ENCODE results near the gene NTNG1. TPM values are rescaled to one million over a fixed set of nuclear protein-coding genes. Genes with fewer than 3 reads are reported as not detected.
A peak's percentile ranks its signal among the peaks of the same experiment; 100 is the strongest.
"Not testable (repeated sequence)": the region's sequence is repeated elsewhere in the genome, so short reads cannot be mapped to it uniquely, and the experiment has no call there.

NTNG1 gene
- total RNA-seq, 1 donor from 2014 or later: not detected

GRCh38 chr1:107196973-107197562 is 56.2 kb downstream of the NTNG1 start:
- DNase-seq (ENCODE audit: low read depth in 2 of 2): peak in 1 of 2 donors; percentile 11

GRCh38 chr1:107198561-107198960 is 57.7 kb downstream of the NTNG1 start:
- DNase-seq (ENCODE audit: low read depth in 2 of 2): no peak

GRCh38 chr1:107200631-107201030 is 59.8 kb downstream of the NTNG1 start:
- no peak for DNase-seq (ENCODE audit: low read depth in 2 of 2)

GRCh38 chr1:107202007-107202406 is 61.2 kb downstream of the NTNG1 start:
- DNase-seq (ENCODE audit: low read depth in 2 of 2): no peak

GRCh38 chr1:107213225-107213624 is 72.4 kb downstream of the NTNG1 start:
- DNase-seq (ENCODE audit: low read depth in 2 of 2): no peak

GRCh38 chr1:107220036-107220435 is 79.2 kb downstream of the NTNG1 start:
- no peak for DNase-seq (ENCODE audit: low read depth in 2 of 2)

GRCh38 chr1:107225706-107226105 is 84.9 kb downstream of the NTNG1 start:
- DNase-seq (ENCODE audit: low read depth in 2 of 2): no peak

- DNase-seq (ENCODE audit: low read depth in 2 of 2): no peak
These were observed 88.0 kb downstream of the NTNG1 start for GRCh38 chr1:107228704-107229371.

- DNase-seq (ENCODE audit: low read depth in 2 of 2): no peak
These were observed 88.9 kb downstream of the NTNG1 start for GRCh38 chr1:107229711-107230110.

- DNase-seq (ENCODE audit: low read depth in 2 of 2): no peak
These were observed 89.3 kb downstream of the NTNG1 start for GRCh38 chr1:107230121-107230520.

GRCh38 chr1:107231291-107231690 is 90.5 kb downstream of the NTNG1 start:
- DNase-seq (ENCODE audit: low read depth in 2 of 2): no peak

GRCh38 chr1:107232426-107232825 is 91.6 kb downstream of the NTNG1 start:
- no peak for DNase-seq (ENCODE audit: low read depth in 2 of 2)

GRCh38 chr1:107236760-107237159 is 95.9 kb downstream of the NTNG1 start:
- DNase-seq (ENCODE audit: low read depth in 2 of 2): not testable (repeated sequence)

GRCh38 chr1:107243461-107243860 is 102.6 kb downstream of the NTNG1 start:
- DNase-seq (ENCODE audit: low read depth in 2 of 2): no peak

GRCh38 chr1:107244709-107245500 is 104.1 kb downstream of the NTNG1 start:
- no peak for DNase-seq (ENCODE audit: low read depth in 2 of 2)

- no peak for DNase-seq (ENCODE audit: low read depth in 2 of 2)
These were observed 106.0 kb downstream of the NTNG1 start for GRCh38 chr1:107246775-107247345.

GRCh38 chr1:107247679-107248078 is 106.8 kb downstream of the NTNG1 start:
- DNase-seq (ENCODE audit: low read depth in 2 of 2): no peak

- DNase-seq (ENCODE audit: low read depth in 2 of 2): no peak
These were observed 109.3 kb downstream of the NTNG1 start for GRCh38 chr1:107250169-107250568.

- DNase-seq (ENCODE audit: low read depth in 2 of 2): no peak
These were observed 110.2 kb downstream of the NTNG1 start for GRCh38 chr1:107251083-107251482.

- DNase-seq (ENCODE audit: low read depth in 2 of 2): no peak
These were observed 111.0 kb downstream of the NTNG1 start for GRCh38 chr1:107251839-107252238.

GRCh38 chr1:107252271-107252670 is 111.4 kb downstream of the NTNG1 start:
- no peak for DNase-seq (ENCODE audit: low read depth in 2 of 2)

GRCh38 chr1:107254306-107254705 is 113.5 kb downstream of the NTNG1 start:
- no peak for DNase-seq (ENCODE audit: low read depth in 2 of 2)

Data from lung microvascular endothelial cell (primary cell).